HG03103 (cell line): ENCODE measurements around the gene SLC25A52.
"Not testable (repeated sequence)": the region's sequence is repeated elsewhere in the genome, so short reads cannot be mapped to it uniquely, and the experiment has no call there.

Source experiments
- ATAC-seq: cut with Tn5 transposase; IDR thresholded peaks from one replicate; pipeline ENCODE4 v1.9.1; 2021; ENCODE audit warnings: low read depth; ENCODE audit not compliant: unreplicated experiment

Gene SLC25A52

GRCh38 chr18:31741097-31741735 is 19.5 kb downstream of the SLC25A52 start:
- no peak for ATAC-seq

- ATAC-seq: no peak
Observed at GRCh38 chr18:31740180-31740579, 20.5 kb downstream of the SLC25A52 start.

GRCh38 chr18:31739651-31740050 is 21.0 kb downstream of the SLC25A52 start:
- ATAC-seq: no peak

GRCh38 chr18:31738460-31739407 is 21.9 kb downstream of the SLC25A52 start:
- no peak for ATAC-seq

- peak; percentile 93 for ATAC-seq
Observed at GRCh38 chr18:31736630-31737029, 24.1 kb downstream of the SLC25A52 start.

GRCh38 chr18:31731628-31732027 is 29.1 kb downstream of the SLC25A52 start:
- no peak for ATAC-seq

- not testable (repeated sequence) for ATAC-seq
Observed at GRCh38 chr18:31729196-31729595, 31.5 kb downstream of the SLC25A52 start.

- no peak for ATAC-seq
Observed at GRCh38 chr18:31723990-31724711, 36.5 kb downstream of the SLC25A52 start.

- no peak for ATAC-seq
Observed at GRCh38 chr18:31723639-31723989, 37.1 kb downstream of the SLC25A52 start.

- ATAC-seq: peak; percentile 82
Observed at GRCh38 chr18:31722369-31722957, 38.2 kb downstream of the SLC25A52 start.

GRCh38 chr18:31721601-31722000 is 39.1 kb downstream of the SLC25A52 start:
- no peak for ATAC-seq

- ATAC-seq: no peak
Observed at GRCh38 chr18:31720867-31721266, 39.8 kb downstream of the SLC25A52 start.

GRCh38 chr18:31719363-31720006 is 41.2 kb downstream of the SLC25A52 start:
- ATAC-seq: no peak

GRCh38 chr18:31718386-31718785 is 42.3 kb downstream of the SLC25A52 start:
- no peak for ATAC-seq

GRCh38 chr18:31716362-31716761 is 44.3 kb downstream of the SLC25A52 start:
- no peak for ATAC-seq

GRCh38 chr18:31711365-31712172 is 49.1 kb downstream of the SLC25A52 start:
- no peak for ATAC-seq

- ATAC-seq: peak; percentile 56
Observed at GRCh38 chr18:31710826-31711225, 49.9 kb downstream of the SLC25A52 start.
